HepG2 (cell line): ENCODE results near the gene TNFRSF25. TPM values are rescaled to one million over a fixed set of nuclear protein-coding genes. Genes with fewer than 3 reads are reported as not detected.

Source experiments
- ATAC-seq: fragments of 200-7000 bp; cut with Tn5 transposase; 3 replicates; pipeline ENCODE4 v1.9.1; 2020; ENCODE audit warnings: mild to moderate bottlenecking, moderate library complexity
- BruUV-seq: library from RNA; stranded (reverse); fragments of 400-500 nt; replicated peaks from 2 replicates; lab custom pipeline; 2021; lab: Mats Ljungman, UMichigan
- CTCF ChIA-PET: fragments of 300-600 bp; formaldehyde crosslinking; extraction: SDS; loops from one replicate; lab custom pipeline; 2021; ENCODE audit warnings: low total read pairs, inconsistent platforms, low intra/inter-chr PET ratio; lab: Yijun Ruan, JAX
- POLR2A ChIA-PET: fragments of 350-600 bp; sonication (Branson Sonifier 250); formaldehyde crosslinking; loops from one replicate; lab custom pipeline; 2020; ENCODE audit warnings: antibody characterized with exemption, inconsistent platforms; lab: Yijun Ruan, JAX
- DNase-seq: peaks from one replicate; pipeline ENCODE4 v3.0.0-alpha.2; 2015; ENCODE audit warnings: low spot score
- FAIRE-seq: peaks from 3 replicates; lab custom pipeline; 2011; peaks lifted over from hg19 to GRCh38; lab: Jason Lieb, UNC
- H2AFZ ChIP-seq: one replicate; pipeline ENCODE4 v1.6.1; 2011; ENCODE audit warnings: low read length, inconsistent platforms
- H3K27ac ChIP-seq: fragments of 300-600 bp; 3 replicates; pipeline ENCODE4 v1.8.0; 2011; ENCODE audit warnings: mixed run types, mild to moderate bottlenecking, mixed read lengths, low read length, inconsistent platforms; ENCODE audit not compliant: insufficient read depth; ENCODE audit errors: extremely low read length
- H3K27me3 ChIP-seq, 2 experiments: fragments of 200-600 bp in 1 of 2; 2 replicates in 1 of 2; 3 replicates in 1 of 2; pipeline versions ENCODE4 v1.6.0 to v1.8.0; 2011; ENCODE audit warnings: low read length in 2 of 2, mild to moderate bottlenecking in 2 of 2, moderate library complexity in 2 of 2, inconsistent platforms in 1 of 2; ENCODE audit not compliant: insufficient read depth in 2 of 2, control insufficient read depth in 1 of 2
- H3K36me3 ChIP-seq, 2 experiments: fragments of 200-600 bp in 1 of 2; replicated peaks in 1 of 2; 2 replicates in 1 of 2; 3 replicates in 1 of 2; pipeline versions ENCODE4 v1.5.1 to v1.8.0; 2011; ENCODE audit warnings: low read length in 2 of 2, inconsistent platforms in 1 of 2; ENCODE audit not compliant: insufficient read depth in 2 of 2, control insufficient read depth in 1 of 2
- H3K4me1 ChIP-seq: 2 replicates; pipeline ENCODE4 v1.5.1; 2012; ENCODE audit warnings: low read length, inconsistent platforms; ENCODE audit not compliant: insufficient read depth
- H3K4me2 ChIP-seq: 2 replicates; pipeline ENCODE4 v1.6.0; 2011; ENCODE audit warnings: low read depth, low read length, inconsistent platforms
- H3K4me3 ChIP-seq, 3 experiments: fragments of 200-600 bp in 1 of 3; sonication (generic), shearing (Covaris generic) in 1 of 3; replicated peaks in 1 of 3; 2 replicates each; pipeline ENCODE4 v1.5.1; 2011 to 2016; ENCODE audit warnings: low read length in 3 of 3, inconsistent platforms in 2 of 3, low read depth in 2 of 3, mild to moderate bottlenecking in 2 of 3, control low read depth in 1 of 3, mixed read lengths in 1 of 3; ENCODE audit not compliant: insufficient read depth in 1 of 3
- H3K79me2 ChIP-seq: one replicate; pipeline ENCODE4 v1.6.1; 2011; ENCODE audit warnings: low read length, inconsistent platforms; ENCODE audit not compliant: insufficient read depth
- H3K9ac ChIP-seq: 2 replicates; pipeline ENCODE4 v1.6.0; 2011; ENCODE audit warnings: mild to moderate bottlenecking, low read depth, low read length, inconsistent platforms; ENCODE audit not compliant: insufficient read depth
- H3K9me3 ChIP-seq: 2 replicates; pipeline ENCODE4 v1.5.1; 2012; ENCODE audit warnings: mild to moderate bottlenecking, low read length
- H4K20me1 ChIP-seq: 2 replicates; pipeline ENCODE4 v1.6.0; 2011; ENCODE audit warnings: inconsistent platforms, mild to moderate bottlenecking, low read length, moderate library complexity; ENCODE audit not compliant: insufficient read depth
- ATM ChIP-seq: fragments of 450-650 bp; IDR thresholded peaks from 2 replicates; pipeline ENCODE4 v1.7.1; 2017; ENCODE audit warnings: mild to moderate bottlenecking, borderline replicate concordance
- CTCF ChIP-seq: sonication (generic); formaldehyde crosslinking; IDR thresholded peaks from 2 replicates; pipeline ENCODE4 v1.5.0; 2020; ENCODE audit warnings: mild to moderate bottlenecking, missing genetic modification reagents, moderate library complexity
- GABPB1 ChIP-seq: IDR thresholded peaks from 2 replicates; pipeline ENCODE4 v1.6.1; 2016; ENCODE audit warnings: mild to moderate bottlenecking, missing genetic modification reagents, moderate library complexity, missing compliant biosample characterization
- HDAC1 ChIP-seq: sonication (generic); formaldehyde crosslinking; IDR thresholded peaks from 2 replicates; pipeline ENCODE4 v1.5.1; 2020; ENCODE audit warnings: mild to moderate bottlenecking, missing genetic modification reagents
- MNT ChIP-seq: fragments of 450-650 bp; IDR thresholded peaks from 2 replicates; pipeline ENCODE4 v1.6.1; 2016
- MYPOP ChIP-seq: sonication (generic); formaldehyde crosslinking; IDR thresholded peaks from 2 replicates; pipeline ENCODE4 v1.8.1; 2023; ENCODE audit warnings: mild to moderate bottlenecking, moderate library complexity, missing genetic modification reagents
- NBN ChIP-seq: fragments of 450-650 bp; conservative IDR thresholded peaks from 2 replicates; pipeline ENCODE4 v1.6.1; 2017
- SAP130 ChIP-seq: IDR thresholded peaks from 2 replicates; pipeline ENCODE4 v1.6.1; 2016; ENCODE audit warnings: low read depth
- TFDP1 ChIP-seq: IDR thresholded peaks from 2 replicates; pipeline ENCODE4 v1.6.1; 2016; ENCODE audit warnings: missing compliant biosample characterization, missing genetic modification reagents, borderline replicate concordance
- ZNF274 ChIP-seq: sonication (generic); formaldehyde crosslinking; IDR thresholded peaks from 2 replicates; pipeline ENCODE4 v1.5.1; 2020; ENCODE audit warnings: mild to moderate bottlenecking, missing genetic modification reagents
- ZNF556 ChIP-seq: sonication (generic); formaldehyde crosslinking; IDR thresholded peaks from 2 replicates; pipeline ENCODE4 v1.4.0; 2020; ENCODE audit warnings: mild to moderate bottlenecking, missing genetic modification reagents, borderline replicate concordance
- ZNF564 ChIP-seq: sonication (generic); formaldehyde crosslinking; IDR thresholded peaks from 2 replicates; pipeline ENCODE4 v1.8.1; 2023; ENCODE audit warnings: mild to moderate bottlenecking, missing genetic modification reagents
- ZNF687 ChIP-seq: sonication (generic); formaldehyde crosslinking; IDR thresholded peaks from 2 replicates; pipeline ENCODE4 v1.5.1; 2020; ENCODE audit warnings: mild to moderate bottlenecking, missing genetic modification reagents, moderate library complexity
- ZNF7 ChIP-seq: IDR thresholded peaks from 2 replicates; pipeline ENCODE4 v1.6.1; 2016; ENCODE audit warnings: missing biosample characterization, missing genetic modification reagents
- ZNF772 ChIP-seq: sonication (generic); formaldehyde crosslinking; IDR thresholded peaks from 2 replicates; pipeline ENCODE4 v1.5.0; 2020; ENCODE audit warnings: mild to moderate bottlenecking, missing genetic modification reagents
- WGBS: methylation state at CpG from one replicate; pipeline ENCODE4 v1.1.6; 2017; ENCODE audit warnings: low lambda C conversion rate; 5-methylcytosine and 5-hydroxymethylcytosine counted together
- in situ Hi-C: cut with HindIII; loops from 2 replicates; pipeline ENCODE4 v1.10.0; 2017; ENCODE audit warnings: low pct_unique_long_range_greater_than_20kb; ENCODE audit not compliant: extremely low pct_ligation_motif_present
- intact Hi-C: fragments of 100-400 bp; cut with micrococcal nuclease; formaldehyde crosslinking; loops from one replicate; pipeline ENCODE4 v1.10.0; 2022; ENCODE audit not compliant: unreplicated experiment
- polyA plus RNA-seq, 8 experiments: library from polyadenylated mRNA; depleted of rRNA in 3 of 8; stranded (reverse) in 7 of 8; unstranded in 1 of 8; fragments of >200 nt; fragmentation: Illumina TruSeq in 4 of 8; extraction: Trizol in 4 of 8; gene quantifications; 2 replicates each; pipeline versions ENCODE4 v1.2.1 to v1.2.3, GENCODE V29; 2011 to 2016; ENCODE audit warnings: low read depth in 4 of 8, missing spikeins in 1 of 8, mixed read lengths in 1 of 8; ENCODE audit not compliant: insufficient read depth in 1 of 8
- total RNA-seq, 5 experiments: library from RNA; depleted of rRNA; stranded (reverse); fragments of >200 nt; fragmentation: Illumina TruSeq; extraction: Trizol; gene quantifications; 2 replicates each; pipeline ENCODE4 v1.2.3, GENCODE V29; 2016; ENCODE audit warnings: low read depth in 1 of 5

The TNFRSF25 gene
- total and polyA plus RNA-seq, 2 of the 13 experiments (the other 11 are each of a cell fraction or from before 2014, with no cell fraction given), result 1.4 to 1.5 TPM

GRCh38 chr1:6513320-6513801 is 47.4 kb upstream of the TNFRSF25 start:
- intact Hi-C loops, result no loop called here
- peak overlapping the region in 2 of 3 experiments; percentile 31 to 57; a peak in 4 of 6 replicates for H3K4me3 ChIP-seq
- TF ChIP-seq ZNF556, result 0 out of 2 replicates have a peak, but pooled peaks have one; percentile 8
- peak; percentile 55 for TF ChIP-seq ZNF687
- TF ChIP-seq MYPOP, result 0 out of 2 replicates have a peak, but pooled peaks have one; percentile 37
- TF ChIP-seq ZNF7 (CRISPR knock-in tag), result peak; percentile 98
- TF ChIP-seq GABPB1, result peak; percentile 41; the same call in 1 of the 2 replicates
- TF ChIP-seq HDAC1 (CRISPR knock-in tag), result 0 out of 2 replicates have a peak, but pooled peaks have one; percentile 31
- peak; percentile 32; the same call in 1 of the 2 replicates for TF ChIP-seq TFDP1 (CRISPR knock-in tag)
- no peak for TF ChIP-seq ATM
- TF ChIP-seq CTCF (CRISPR knock-in tag), result peak; percentile 51
- no peak for TF ChIP-seq NBN
- TF ChIP-seq ZNF564 (CRISPR knock-in tag), result peak; percentile 100
- TF ChIP-seq ZNF274 (CRISPR knock-in tag), result 0 out of 2 replicates have a peak, but pooled peaks have one; percentile 30
- peak; percentile 52 for TF ChIP-seq SAP130 (CRISPR knock-in tag)
- TF ChIP-seq MNT, result no peak
- peak; percentile 46; the same call in 1 of the 2 replicates for TF ChIP-seq ZNF772 (CRISPR knock-in tag)

More at GRCh38 chr1:6513320-6513801, 47.4 kb upstream of the TNFRSF25 start:
- Histone ChIP-seq H3K9ac (no peak overlapping the region), H3K36me3 (no peaks in the 10 kb centered on the region), H3K79me2 (no peaks in the 10 kb centered on the region), H3K4me2 (peak overlapping the region; percentile 90), H4K20me1 (no peaks in the 10 kb centered on the region), H2AFZ (no peak overlapping the region), H3K4me1 (peaks cover 59% of the 10 kb centered on the region), H3K27me3 (peaks cover 3 to 5% of the 10 kb centered on the region in 2 experiments; a peak in 3 of 5 replicates), H3K27ac (peak overlapping the region; percentile 40), H3K9me3 (no peaks in the 10 kb centered on the region)
- FAIRE-seq, result no peak
- 2% methylated on average over 5 of the region's 9 CpGs for WGBS
- ATAC-seq, result peak; percentile 58
- no peak for DNase-seq
- CTCF ChIA-PET, result no interaction called here
- POLR2A ChIA-PET, result interaction anchor here (1.8 to 2.5 kb wide), 3 partner anchors 10 to 23 kb away, joined by 5 to 20 read pairs (median 13); partner anchors contain the start of gene PLEKHG5
- no TSS peak for BruUV-seq
- in situ Hi-C loops, result no loop called here
